DMS153 treated with DMSO at 0.1 percent for 48 hours (cell line): ENCODE measurements around the gene THRB.

Source experiments
- DNase-seq: peaks from one replicate; lab custom pipeline; 2025; ENCODE audit not compliant: unreplicated experiment; lab: John Stamatoyannopoulos, UW

The THRB gene

DNA sequence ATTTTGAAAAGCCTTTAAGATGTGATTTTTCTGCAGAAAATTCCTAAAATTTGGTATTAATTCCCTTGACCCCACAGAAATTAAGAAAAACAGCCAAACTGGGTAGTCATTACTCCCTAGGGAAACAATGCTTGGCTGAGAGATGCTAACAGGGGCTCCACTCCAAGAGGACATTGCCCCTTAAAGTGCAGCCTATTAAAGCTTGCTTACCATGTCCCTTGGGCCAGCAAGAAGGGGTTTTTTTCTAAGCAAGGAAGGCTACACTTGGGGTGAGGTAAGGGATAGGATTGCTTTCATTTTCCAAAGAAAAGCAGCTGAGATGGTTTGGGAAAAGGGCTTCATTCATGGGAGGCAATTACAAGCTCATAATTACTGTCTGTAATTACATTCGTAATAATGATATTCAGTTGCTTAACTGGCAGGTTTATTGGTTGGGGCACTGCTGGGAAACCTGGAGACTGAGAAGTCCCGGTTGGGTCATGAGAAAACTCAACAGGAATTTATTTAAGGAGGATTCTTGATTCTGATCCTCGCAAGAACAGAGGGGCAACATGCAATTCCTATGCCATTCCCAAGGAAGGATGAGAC lies 302.1 kb downstream of the THRB start:
- DNase-seq, result no peak

DNA sequence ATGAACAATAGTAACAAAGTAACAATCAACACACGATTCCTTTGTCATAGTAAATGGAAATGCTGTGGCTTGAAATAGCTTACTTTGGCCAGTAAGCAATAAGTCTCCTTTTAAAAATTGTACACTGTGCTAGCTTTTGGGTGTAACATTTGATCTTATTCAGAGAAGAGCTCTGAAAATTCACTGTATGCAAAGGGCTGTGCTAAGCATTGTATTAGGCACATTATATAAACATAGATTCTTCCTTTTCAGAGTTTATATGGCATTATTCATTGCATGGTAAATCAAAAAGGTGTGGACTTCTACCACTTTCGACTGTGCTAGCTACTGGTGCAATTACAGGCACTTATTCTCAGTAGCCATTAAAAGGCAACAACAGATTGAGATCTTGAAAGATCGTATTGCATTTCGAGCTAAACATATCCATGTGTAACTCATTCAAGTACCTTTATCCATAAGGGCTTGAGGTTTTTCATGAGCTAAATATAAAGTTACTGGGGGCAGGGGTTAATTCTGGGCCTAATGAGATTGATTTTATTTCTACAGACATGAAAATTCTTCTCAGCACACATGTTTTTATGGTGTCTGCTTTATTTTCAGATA lies 302.7 kb downstream of the THRB start:
- no peak for DNase-seq

DNA sequence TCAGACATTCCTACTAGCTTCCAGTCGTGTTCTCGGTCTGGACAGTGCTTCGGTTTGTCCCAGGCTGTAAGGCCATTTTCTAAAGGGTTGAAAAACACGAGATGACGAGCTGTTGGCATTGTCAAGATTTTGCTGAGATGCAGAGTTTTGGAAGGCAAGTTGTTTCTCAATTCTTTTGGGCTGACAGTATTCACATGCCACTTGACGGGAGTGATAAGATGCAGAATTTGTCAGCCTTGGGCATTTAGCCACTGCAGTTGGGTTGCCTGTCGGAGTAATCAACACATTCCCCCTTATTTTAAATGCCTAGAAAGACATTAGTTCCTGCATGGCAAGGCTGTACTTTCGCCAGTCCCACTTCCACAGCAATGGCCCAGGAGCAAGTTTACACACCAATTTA lies 304.4 kb downstream of the THRB start:
- no peak for DNase-seq

DNA sequence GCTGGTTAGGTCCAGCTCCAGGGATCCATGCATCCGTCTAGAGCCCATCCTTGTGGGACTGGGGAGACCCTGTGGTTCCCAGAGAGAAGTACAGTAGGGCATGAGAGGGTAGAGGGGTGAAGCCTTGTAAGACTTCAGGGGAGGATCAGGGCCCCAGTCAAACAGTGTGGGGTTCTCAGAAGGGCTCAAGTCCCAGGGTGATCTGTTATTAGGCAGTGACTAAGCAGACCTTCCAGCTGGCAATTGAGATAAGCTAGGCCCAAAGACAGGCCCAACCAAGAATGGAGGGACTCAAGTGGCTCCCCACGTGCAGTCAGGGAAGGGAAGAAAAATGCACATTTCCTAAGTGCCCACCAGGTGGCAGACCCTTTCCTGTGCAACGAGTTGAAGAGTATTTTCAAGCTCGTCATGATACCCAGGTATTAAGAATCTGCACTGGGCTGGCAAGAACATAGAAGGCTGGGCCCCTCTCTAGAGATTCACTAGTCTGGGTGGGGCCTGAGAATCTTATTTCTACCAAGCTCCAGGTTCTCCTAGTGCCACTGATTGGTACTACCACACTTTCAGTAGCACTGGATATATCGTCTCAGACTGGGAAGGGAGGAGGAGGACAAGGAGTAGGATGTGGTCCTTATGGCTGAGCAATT lies 308.8 kb downstream of the THRB start:
- peak; percentile 1 for DNase-seq

DNA sequence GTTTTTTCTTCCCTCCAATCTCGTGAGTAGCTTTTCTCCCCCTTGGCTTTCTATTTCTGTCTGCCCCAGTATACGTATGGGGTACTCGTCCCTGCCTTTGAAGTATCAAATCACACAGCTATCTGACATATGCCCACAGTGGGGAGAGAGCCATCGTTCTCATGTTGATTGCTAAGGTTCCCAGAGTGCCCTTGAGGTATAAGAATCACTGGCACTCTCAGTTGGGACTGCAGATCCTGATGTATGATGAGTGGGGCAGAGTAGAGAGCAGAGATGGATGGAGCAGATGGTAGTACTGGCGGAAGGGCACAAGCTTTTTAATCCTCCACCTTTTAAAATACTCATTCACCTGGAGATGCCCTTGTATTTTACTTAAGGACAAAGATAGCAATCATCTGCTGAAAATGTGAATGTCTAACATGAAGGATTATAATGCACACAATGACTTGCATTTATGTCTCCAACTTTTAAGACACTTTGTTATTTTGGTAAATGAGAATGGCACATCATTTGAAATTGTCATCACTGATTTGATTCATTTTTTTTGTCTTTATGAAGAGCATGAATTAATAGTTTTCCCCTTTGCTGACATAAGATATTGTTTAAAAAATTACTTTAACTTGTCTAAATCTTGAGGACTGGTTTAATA lies 310.0 kb downstream of the THRB start:
- no peak for DNase-seq

DNA sequence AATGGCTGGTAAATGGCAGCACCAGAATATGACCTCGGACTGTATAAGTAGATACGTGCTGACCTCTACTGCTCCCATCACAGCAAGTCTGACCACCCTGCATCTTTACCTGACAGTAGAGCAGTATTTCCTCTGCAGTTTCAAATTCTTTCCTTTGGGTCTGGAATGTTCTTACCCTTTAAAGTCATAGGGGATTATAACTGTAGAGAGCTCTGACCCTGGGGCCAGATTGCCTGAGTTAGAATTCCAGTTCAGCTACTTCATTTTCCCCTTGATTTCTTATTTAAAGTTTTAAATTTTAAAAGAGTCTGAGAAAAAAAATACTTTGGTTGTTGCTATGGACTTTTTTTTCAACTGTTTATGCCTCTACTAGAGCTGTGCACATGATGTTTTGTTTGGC lies 311.9 kb downstream of the THRB start:
- DNase-seq, result no peak

DNA sequence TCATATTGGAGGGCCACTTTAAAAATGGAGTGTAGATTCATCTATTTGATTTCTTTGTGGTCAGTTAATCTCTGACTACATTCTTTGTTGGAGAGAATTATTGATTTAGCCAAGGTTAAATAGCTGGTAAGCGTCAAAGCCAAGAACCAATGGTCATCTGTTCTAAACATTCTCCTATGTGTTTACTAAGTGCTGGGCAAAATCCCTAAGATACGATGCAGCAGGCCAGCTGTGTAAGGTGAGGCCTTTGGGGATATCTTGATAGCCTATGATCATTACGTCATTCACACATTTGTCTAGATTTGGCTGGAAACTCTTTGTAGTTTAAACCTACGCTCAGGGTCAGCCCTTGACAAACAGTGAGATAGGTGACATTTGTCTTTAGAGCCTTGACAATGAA lies 313.4 kb downstream of the THRB start:
- DNase-seq, result no peak

DNA sequence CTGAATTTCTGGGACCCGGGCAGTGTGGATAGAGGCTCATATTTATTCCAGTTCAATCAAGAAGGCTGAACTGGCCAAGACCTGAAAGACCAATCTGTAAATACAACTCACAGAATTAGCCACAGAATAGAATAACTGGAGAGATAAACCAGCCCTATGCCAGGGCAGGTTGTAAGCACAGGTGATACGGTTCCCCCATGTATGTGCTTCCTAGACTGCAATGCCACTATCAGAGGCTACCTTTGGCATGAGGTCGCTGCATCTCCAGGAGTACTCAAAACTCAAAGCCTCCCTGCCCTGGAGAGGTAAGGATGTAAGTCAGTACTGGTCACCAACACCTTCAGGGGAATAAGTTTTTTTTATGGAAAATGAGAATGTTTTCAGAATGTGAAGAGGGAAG lies 314.0 kb downstream of the THRB start:
- DNase-seq, result no peak

DNA sequence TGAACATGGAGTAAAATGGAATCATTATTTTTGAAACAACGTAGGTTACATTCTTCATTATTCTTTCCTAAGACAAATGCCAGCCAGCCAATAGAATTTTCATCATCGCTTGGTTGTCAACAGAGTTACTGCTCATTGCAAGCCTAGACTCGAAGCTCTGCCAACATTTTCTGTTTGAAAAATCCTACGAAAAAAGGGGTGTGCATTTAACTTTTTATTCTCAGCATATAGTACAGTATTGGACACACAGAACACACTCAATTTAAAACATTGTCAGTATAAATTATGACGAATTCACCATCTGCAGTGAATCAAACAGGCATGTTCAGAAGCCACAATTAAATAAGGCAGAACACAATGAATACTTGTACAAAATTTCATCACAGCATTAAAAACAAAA lies 317.4 kb downstream of the THRB start:
- DNase-seq, result no peak

DNA sequence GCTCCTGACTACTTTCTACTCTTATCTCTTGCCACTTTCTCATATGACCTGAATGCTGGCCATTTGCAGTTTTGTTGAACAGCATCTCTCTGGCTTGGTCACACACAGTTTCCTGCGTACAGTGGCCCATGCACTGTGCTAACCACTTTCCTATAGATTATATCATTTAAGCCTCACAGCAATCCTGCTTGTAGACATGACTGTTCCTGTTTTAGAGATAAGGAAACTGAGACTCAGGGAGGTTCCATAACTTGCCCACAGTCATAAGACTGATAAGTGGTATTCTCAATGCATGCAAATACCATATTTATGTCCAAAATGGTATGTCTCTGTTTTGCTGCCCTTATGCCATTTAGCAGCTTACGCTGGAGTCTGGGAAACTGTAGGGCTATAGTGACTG lies 320.0 kb downstream of the THRB start:
- DNase-seq, result no peak

DNA sequence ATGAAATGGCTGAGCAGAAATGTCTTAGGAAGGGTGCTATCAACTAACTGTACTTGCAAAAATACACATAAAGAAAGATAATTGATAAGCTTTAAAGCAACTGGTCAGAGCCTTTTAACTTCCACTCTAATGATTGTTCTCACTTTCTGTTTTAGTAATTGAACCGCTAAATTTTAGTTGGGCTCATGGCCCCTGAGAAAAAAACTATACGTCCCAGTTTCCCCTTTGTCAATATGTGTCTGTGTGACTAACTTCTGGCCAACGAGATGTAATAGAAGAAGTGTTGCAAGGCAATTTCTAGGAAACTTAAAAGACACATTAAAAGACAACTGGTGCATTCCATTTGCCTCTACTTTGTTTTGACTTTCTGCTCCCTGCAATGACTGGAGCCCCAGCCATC lies 325.7 kb downstream of the THRB start:
- DNase-seq, result no peak

DNA sequence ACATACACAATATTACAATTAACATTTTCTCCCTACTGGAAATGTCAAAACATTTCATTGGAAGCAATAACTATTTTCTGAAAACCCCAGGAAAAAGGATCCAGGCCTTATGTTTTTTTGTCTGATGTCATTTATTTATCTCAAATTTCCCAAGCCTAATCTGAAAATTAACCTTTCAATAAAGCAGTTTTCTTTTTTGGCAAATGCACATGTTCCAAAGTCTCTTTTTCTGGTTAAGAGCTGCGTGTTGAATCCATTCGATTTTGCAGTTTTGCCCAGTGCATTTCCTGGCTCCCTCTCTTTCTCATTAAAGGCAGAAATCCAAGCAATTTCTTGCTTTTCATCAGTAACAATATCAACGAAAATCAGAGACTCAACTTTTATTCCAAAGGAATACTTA lies 327.2 kb downstream of the THRB start:
- DNase-seq, result no peak

DNA sequence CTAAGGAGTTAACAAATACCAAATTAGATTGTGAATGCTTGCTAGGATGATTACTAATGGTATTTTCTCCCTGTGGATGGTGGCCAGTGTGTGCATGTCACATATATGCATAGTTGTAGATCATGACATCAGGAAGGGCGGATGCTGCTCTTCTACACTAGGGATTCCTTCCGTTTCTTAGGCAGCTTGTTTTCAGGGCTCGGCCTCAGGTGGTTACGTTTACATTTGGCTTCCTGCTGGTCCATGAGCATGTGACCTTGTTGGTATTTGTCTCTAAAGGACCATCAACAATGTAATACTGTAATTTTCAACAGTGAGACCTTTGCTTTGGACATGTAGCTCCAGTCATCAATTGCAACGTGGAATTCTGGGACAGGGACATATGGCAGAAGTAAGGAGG lies 328.1 kb downstream of the THRB start:
- DNase-seq, result no peak

DNA sequence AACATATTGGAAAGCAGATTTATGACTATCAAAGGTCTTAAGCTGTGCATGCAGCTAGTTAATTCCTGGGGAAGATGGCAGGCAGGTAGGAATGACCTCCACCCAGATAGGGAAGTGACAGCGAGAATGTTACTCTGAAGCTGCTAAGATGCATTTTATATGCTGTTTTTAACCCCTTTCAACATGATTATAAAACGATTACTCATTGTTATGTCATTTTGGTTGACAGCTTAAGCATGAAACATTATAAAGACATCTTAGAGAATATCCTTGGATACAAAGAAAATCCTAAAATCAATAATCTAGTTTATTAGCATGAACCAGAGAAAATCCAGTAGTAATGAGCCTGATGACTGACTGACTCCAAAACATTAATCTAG lies 329.1 kb downstream of the THRB start:
- no peak for DNase-seq

DNA sequence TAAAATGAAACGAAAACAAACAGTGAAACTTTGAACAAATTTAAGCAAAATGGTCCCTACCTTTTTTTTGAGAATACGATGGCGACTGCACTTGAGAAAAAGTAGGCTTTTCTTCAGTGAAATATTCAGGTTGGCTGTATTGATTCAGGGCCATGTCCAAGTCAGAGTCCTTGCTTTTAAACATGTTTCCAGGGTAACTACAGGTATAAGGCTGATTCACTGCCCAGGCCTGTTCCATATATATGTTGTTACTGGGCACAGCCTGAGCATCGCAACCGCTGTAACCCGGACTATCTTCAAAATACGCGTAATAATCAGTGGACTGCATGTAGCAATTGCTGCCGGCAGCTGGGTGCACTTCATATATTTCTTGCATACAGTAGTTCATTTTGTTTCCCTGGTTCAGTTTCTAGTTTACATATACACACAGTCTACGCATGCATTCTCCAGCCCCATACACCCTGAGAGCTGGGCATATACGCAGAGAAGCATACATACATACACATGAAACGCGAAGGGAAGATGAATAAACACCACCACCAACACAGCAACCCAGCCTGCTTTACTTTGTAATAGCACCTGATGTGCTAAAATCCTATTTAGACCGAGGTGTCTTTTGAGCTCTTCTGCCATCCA lies 329.6 kb downstream of the THRB start:
- no peak for DNase-seq

DNA sequence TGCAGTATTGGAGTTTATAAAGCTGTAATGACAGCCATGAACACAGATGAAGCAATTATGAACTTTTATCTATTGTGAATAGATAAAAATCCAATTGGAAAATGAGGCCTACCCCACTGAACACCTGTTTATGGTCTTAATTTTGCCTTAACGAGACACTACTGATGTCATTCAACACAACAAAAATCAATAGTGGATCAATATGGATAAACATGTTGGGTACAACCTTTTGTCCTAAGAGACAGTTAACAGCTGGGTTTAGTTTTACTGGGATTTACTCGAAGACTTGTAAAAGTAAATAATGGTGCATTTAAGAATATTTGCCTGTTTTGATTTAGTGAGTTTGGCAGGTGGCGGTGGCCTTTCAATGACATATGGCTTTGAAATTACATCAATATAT lies 331.7 kb downstream of the THRB start:
- DNase-seq, result no peak

DNA sequence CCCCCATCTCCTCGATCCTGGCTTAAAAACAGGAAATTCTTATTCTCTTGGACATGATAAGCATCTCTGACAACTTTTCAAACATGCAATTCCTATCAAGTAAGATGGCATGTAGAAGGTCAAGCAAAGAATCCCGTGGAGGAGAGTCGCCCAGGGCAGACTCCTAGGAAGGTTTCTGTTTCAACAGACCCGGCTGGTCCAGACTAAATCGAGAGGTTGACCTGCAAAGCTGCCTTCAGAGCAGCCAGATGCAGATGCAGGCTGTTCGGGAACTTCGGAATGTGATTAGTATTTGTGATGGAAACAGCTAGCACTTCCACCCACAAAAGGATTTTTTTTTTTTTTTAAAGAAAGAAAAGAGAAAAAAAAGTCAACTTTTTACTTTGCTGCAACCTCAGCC lies 332.8 kb downstream of the THRB start:
- no peak for DNase-seq

DNA sequence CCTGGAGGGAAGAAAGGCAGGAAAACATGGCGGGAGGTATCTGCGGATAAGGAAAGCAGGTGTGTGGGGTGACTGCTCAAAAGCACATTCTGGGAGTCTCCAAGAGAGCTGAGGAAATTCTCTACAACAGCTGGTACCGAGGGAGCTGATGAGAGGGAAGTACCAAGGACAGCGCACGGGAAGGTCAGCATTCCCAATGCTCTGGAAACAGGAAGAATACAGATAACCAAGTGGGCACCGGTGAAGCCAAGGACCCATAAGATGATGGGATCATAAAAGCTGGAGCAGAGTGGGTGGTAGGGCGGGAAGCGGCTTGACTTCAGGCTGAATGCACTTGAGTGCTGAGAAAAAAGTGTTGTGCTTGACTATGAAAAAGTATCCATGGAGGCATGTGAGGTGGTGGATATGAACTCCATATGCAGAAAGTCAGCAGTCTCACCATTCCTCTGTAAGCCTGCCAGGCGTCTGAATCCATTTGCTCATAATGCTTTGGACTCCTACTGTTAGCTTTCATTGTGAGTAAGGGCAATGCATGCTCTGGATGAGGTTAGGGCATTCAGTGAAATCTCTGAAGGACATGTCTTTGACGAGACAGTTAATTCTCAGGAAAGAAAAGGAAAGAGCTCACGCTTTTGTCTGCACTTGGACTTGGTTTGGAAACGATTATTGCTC lies 334.1 kb downstream of the THRB start:
- no peak for DNase-seq

DNA sequence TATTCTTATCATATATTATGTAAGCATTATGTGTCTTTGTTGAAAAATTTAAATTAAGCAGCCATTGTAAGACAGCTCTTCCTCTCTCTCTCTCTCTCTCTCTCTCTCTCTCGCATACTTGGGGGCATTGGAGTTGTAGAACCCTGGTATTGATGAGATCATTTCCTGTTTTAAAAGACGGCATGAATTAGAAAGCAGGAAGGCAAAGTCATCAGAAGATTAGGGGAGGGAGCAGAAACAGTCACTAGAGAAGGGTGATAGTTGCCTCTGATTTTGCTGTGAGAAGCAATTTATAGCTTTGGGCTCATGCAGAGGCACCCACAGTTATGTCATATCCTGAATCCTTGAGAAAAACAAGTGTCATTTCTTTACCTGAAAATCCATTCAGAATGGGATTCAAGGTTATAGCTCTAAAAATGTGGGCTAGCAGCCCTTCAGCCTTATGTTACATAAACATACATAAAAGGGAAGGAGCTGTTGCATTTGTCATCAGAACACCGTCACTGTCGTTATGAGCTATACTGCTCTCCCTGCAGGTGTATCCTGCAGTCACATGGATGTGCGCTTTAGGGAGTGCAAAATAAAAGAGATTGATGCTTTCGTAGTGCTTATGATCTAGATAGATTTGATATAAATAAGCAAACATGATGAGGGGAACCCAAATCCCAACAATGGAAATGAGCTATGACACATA lies 335.7 kb downstream of the THRB start:
- DNase-seq, result no peak

DNA sequence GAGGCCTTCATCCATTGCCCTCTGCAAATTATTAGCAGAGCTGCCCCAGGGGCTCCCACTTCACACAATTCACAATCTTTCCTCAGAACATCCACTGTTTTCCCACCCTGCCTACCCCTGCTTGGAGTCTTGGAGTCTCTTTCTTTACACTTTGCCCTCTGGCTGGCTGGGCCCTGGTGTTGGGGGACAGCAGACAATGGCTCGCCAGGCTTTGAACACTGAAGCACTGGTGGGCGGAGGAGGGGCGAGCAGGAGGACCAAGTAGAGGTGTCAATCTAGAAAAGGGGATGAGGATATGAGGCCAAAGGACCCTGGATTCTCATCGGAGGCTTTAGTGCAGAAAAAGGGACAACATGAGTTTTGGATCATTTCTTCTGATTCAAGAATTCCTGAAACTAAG lies 337.5 kb downstream of the THRB start:
- DNase-seq, result no peak

DNA sequence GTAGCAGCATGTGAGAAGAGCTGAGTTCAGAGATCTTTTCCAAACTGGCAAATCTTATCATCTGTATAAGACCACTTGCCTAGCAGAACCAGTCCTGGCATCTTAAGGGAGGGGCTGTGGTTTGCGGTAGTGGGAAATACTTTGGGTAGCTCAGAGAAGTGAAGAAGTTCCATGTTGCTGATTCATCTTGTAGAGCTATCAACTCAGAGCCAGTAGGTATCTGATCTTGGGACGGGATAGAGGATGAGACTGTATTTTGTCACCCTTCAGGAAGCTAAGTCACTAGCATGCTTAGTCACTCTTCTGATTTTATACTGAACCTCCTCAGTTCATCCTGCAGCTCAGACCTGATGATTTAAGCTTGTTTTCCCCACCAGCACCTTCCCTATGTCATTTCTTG lies 338.2 kb downstream of the THRB start:
- DNase-seq, result no peak
